Smooth muscle cell (in vitro differentiated cells): ENCODE results near the gene GLRX5. TPM values are rescaled to one million over a fixed set of nuclear protein-coding genes. Genes with fewer than 3 reads are reported as not detected.
A peak's percentile ranks its signal among the peaks of the same experiment; 100 is the strongest.

Source experiments
- DNase-seq: peaks from one replicate; lab custom pipeline; 2025; ENCODE audit not compliant: unreplicated experiment; lab: John Stamatoyannopoulos, UW
- H2AFZ ChIP-seq: fragments of 200-600 bp; sonication (generic); 2 replicates; pipeline ENCODE4 v1.6.0; 2016; ENCODE audit warnings: antibody characterized with exemption, low read depth, mild to moderate bottlenecking
- H3F3A ChIP-seq: fragments of 200-600 bp; sonication (generic); 2 replicates; pipeline ENCODE4 v1.6.0; 2017; ENCODE audit warnings: antibody characterized with exemption, low read depth
- H3K27ac ChIP-seq: fragments of 200-600 bp; sonication (generic); 2 replicates; pipeline ENCODE4 v1.5.1; 2016; ENCODE audit warnings: low read depth, mild to moderate bottlenecking
- H3K27me3 ChIP-seq: fragments of 200-600 bp; sonication (generic); 2 replicates; pipeline ENCODE4 v1.6.1; 2016; ENCODE audit warnings: low read depth, mild to moderate bottlenecking
- H3K36me3 ChIP-seq: fragments of 200-600 bp; sonication (generic); 2 replicates; pipeline ENCODE4 v1.5.1; 2016; ENCODE audit warnings: low read depth
- H3K4me1 ChIP-seq: fragments of 200-600 bp; sonication (generic); 2 replicates; pipeline ENCODE4 v1.5.1; 2016; ENCODE audit warnings: low read depth
- H3K4me2 ChIP-seq: fragments of 200-600 bp; sonication (generic); 2 replicates; pipeline ENCODE4 v1.6.0; 2016; ENCODE audit warnings: mild to moderate bottlenecking
- H3K4me3 ChIP-seq: fragments of 200-600 bp; sonication (generic); 2 replicates; pipeline ENCODE4 v1.5.1; 2016; ENCODE audit warnings: mild to moderate bottlenecking
- H3K79me2 ChIP-seq: fragments of 200-600 bp; sonication (generic); 2 replicates; pipeline ENCODE4 v1.6.0; 2016; ENCODE audit warnings: low read depth, mild to moderate bottlenecking
- H3K9ac ChIP-seq: fragments of 200-600 bp; sonication (generic); 2 replicates; pipeline ENCODE4 v1.6.0; 2016; ENCODE audit warnings: low read depth
- H3K9me3 ChIP-seq: fragments of 200-600 bp; sonication (generic); replicated peaks from 2 replicates; pipeline ENCODE4 v1.5.1; 2016; ENCODE audit warnings: low read depth
- H4K20me1 ChIP-seq: fragments of 200-600 bp; sonication (generic); 2 replicates; pipeline ENCODE4 v1.6.0; 2016; ENCODE audit warnings: low read depth
- CTCF ChIP-seq: fragments of 200-600 bp; sonication (generic); IDR thresholded peaks from 2 replicates; pipeline ENCODE4 v1.5.1; 2017; ENCODE audit warnings: borderline replicate concordance, mild to moderate bottlenecking, antibody characterized with exemption; ENCODE audit not compliant: insufficient read depth, poor library complexity, severe bottlenecking
- WGBS: methylation state at CpG from one replicate; pipeline ENCODE4 v1.1.7; 2016; ENCODE audit warnings: low lambda C conversion rate; 5-methylcytosine and 5-hydroxymethylcytosine counted together
- polyA plus RNA-seq: library from polyadenylated mRNA; unstranded; fragments of >200 nt; fragmentation: Nextera tagmentation; extraction: Ambion mirVana; gene quantifications from 2 replicates; pipeline ENCODE4 v1.2.1, GENCODE V29; 2016
- total RNA-seq: library from RNA; depleted of rRNA; stranded (reverse); fragments of >200 nt; gene quantifications from 2 replicates; pipeline ENCODE4 v1.2.3, GENCODE V29; 2014

Gene GLRX5
- total and polyA plus RNA-seq, 2 experiments from 2014 or later = 42.4 to 79.8 TPM

GRCh38 chr14:95520346-95520745, 14.5 kb upstream of the GLRX5 start:
- Histone ChIP-seq H3K4me1 (peaks cover 20% of the 10 kb centered on the region), H3F3A (peaks cover 46% of the 10 kb centered on the region), H4K20me1 (no peaks in the 10 kb centered on the region), H3K4me2 (peak overlapping the region; percentile 53), H3K4me3 (no peak overlapping the region), H3K27me3 (no peaks in the 10 kb centered on the region), H3K27ac (peak overlapping the region; percentile 18), H3K9ac (no peak overlapping the region), H3K79me2 (no peaks in the 10 kb centered on the region), H2AFZ (no peak overlapping the region), H3K36me3 (no peaks in the 10 kb centered on the region), H3K9me3 (no peaks in the 10 kb centered on the region)
- 95% methylated on average over 3 of the region's 3 CpGs for WGBS
- no peak for TF ChIP-seq CTCF
- DNase-seq = no peak

GRCh38 chr14:95521001-95521400, 13.8 kb upstream of the GLRX5 start:
- H3K4me3 ChIP-seq = no peak overlapping the region
- no peak overlapping the region for H3K4me2 ChIP-seq
- TF ChIP-seq CTCF = no peak
- H2AFZ ChIP-seq = no peak overlapping the region
- peaks cover 13% of the 10 kb centered on the region for H3K4me1 ChIP-seq
- no peak overlapping the region for H3K27ac ChIP-seq
- H3K27me3 ChIP-seq = no peaks in the 10 kb centered on the region
- no peaks in the 10 kb centered on the region for H3K36me3 ChIP-seq
- DNase-seq = no peak
- no peaks in the 10 kb centered on the region for H4K20me1 ChIP-seq
- peaks cover 46% of the 10 kb centered on the region for H3F3A ChIP-seq
- 94% methylated on average over 4 of the region's 4 CpGs for WGBS
- no peaks in the 10 kb centered on the region for H3K9me3 ChIP-seq
- H3K9ac ChIP-seq = no peak overlapping the region
- peaks cover 2% of the 10 kb centered on the region for H3K79me2 ChIP-seq

- Histone ChIP-seq H4K20me1 (no peaks in the 10 kb centered on the region), H3K4me3 (no peak overlapping the region), H3K79me2 (peaks cover 6% of the 10 kb centered on the region), H3K27ac (peak overlapping the region; percentile 98), H3K36me3 (no peaks in the 10 kb centered on the region), H3K9ac (peak overlapping the region; percentile 90), H3K4me2 (peak overlapping the region; percentile 83), H3K9me3 (no peaks in the 10 kb centered on the region), H3K4me1 (peaks cover 10% of the 10 kb centered on the region), H3K27me3 (no peaks in the 10 kb centered on the region), H2AFZ (no peak overlapping the region), H3F3A (peaks cover 46% of the 10 kb centered on the region)
- no peak for TF ChIP-seq CTCF
- 95% methylated on average over 11 of the region's 11 CpGs for WGBS
- DNase-seq = no peak
Measured at GRCh38 chr14:95522116-95522515, 12.7 kb upstream of the GLRX5 start.

- Histone ChIP-seq H3K9me3 (no peaks in the 10 kb centered on the region), H3K79me2 (peaks cover 6% of the 10 kb centered on the region), H3F3A (peaks cover 43% of the 10 kb centered on the region), H4K20me1 (no peaks in the 10 kb centered on the region), H3K4me1 (peaks cover 7% of the 10 kb centered on the region), H3K4me3 (no peak overlapping the region), H3K9ac (peak overlapping the region; percentile 90), H2AFZ (no peak overlapping the region), H3K27me3 (no peaks in the 10 kb centered on the region), H3K36me3 (no peaks in the 10 kb centered on the region), H3K27ac (peak overlapping the region; percentile 98), H3K4me2 (peak overlapping the region; percentile 83)
- WGBS = 84% methylated on average over 4 of the region's 4 CpGs
- no peak for DNase-seq
- TF ChIP-seq CTCF = no peak
Measured at GRCh38 chr14:95522556-95522955, 12.3 kb upstream of the GLRX5 start.
